NCI-H2107 treated with DMSO at 0.1 percent for 48 hours (cell line): Measurements from ENCODE around the gene BCL2L14.
A peak's percentile ranks its signal among the peaks of the same experiment; 100 is the strongest.

ENCODE experiments used
- DNase-seq: peaks from one replicate; lab custom pipeline; 2025; ENCODE audit not compliant: unreplicated experiment; lab: John Stamatoyannopoulos, UW

BCL2L14 gene

GRCh38 chr12:12054993-12055392 is 15.7 kb upstream of the BCL2L14 start:
- no peak for DNase-seq

GRCh38 chr12:12056951-12057350 is 13.8 kb upstream of the BCL2L14 start:
- DNase-seq, result no peak

GRCh38 chr12:12064596-12064995 is 6.1 kb upstream of the BCL2L14 start:
- DNase-seq, result no peak

- no peak for DNase-seq
These were observed 2.0 kb upstream of the BCL2L14 start for GRCh38 chr12:12068751-12069150.

GRCh38 chr12:12069821-12070548 is 754 bp upstream of the BCL2L14 start:
- no peak for DNase-seq

GRCh38 chr12:12072064-12072760 is 1.5 kb downstream of the BCL2L14 start:
- DNase-seq, result no peak

- no peak for DNase-seq
These were observed 8.6 kb downstream of the BCL2L14 start for GRCh38 chr12:12079291-12079690.

- DNase-seq, result peak; percentile 62
These were observed 11.2 kb downstream of the BCL2L14 start for GRCh38 chr12:12081836-12082497.

GRCh38 chr12:12083688-12084087 is 12.9 kb downstream of the BCL2L14 start:
- no peak for DNase-seq

- DNase-seq, result no peak
These were observed 15.6 kb downstream of the BCL2L14 start for GRCh38 chr12:12086362-12086761.

GRCh38 chr12:12086973-12087692 is 16.4 kb downstream of the BCL2L14 start:
- DNase-seq, result no peak

GRCh38 chr12:12087693-12088034 is 16.9 kb downstream of the BCL2L14 start:
- DNase-seq, result no peak

- DNase-seq, result no peak
These were observed 17.4 kb downstream of the BCL2L14 start for GRCh38 chr12:12088147-12088546.

- DNase-seq, result no peak
These were observed 18.0 kb downstream of the BCL2L14 start for GRCh38 chr12:12088761-12089160.

- no peak for DNase-seq
These were observed 20.3 kb downstream of the BCL2L14 start for GRCh38 chr12:12091071-12091470.

- DNase-seq, result peak; percentile 69
These were observed 21.4 kb downstream of the BCL2L14 start for GRCh38 chr12:12091977-12092663.

- no peak for DNase-seq
These were observed 23.7 kb downstream of the BCL2L14 start for GRCh38 chr12:12094481-12094880.

GRCh38 chr12:12095021-12095420 is 24.3 kb downstream of the BCL2L14 start:
- no peak for DNase-seq

- no peak for DNase-seq
These were observed 27.4 kb downstream of the BCL2L14 start for GRCh38 chr12:12097891-12098690.

GRCh38 chr12:12098691-12099015 is 27.9 kb downstream of the BCL2L14 start:
- no peak for DNase-seq
